GM19099 (cell line): ENCODE data around the gene DNASE1L3.

Experiments used
- POLR2A ChIP-seq: IDR thresholded peaks from 3 replicates; pipeline ENCODE4 v1.6.1; 2011; ENCODE audit warnings: low read depth; ENCODE audit not compliant: insufficient read length; ENCODE audit errors: extremely low read depth

Gene DNASE1L3

DNA sequence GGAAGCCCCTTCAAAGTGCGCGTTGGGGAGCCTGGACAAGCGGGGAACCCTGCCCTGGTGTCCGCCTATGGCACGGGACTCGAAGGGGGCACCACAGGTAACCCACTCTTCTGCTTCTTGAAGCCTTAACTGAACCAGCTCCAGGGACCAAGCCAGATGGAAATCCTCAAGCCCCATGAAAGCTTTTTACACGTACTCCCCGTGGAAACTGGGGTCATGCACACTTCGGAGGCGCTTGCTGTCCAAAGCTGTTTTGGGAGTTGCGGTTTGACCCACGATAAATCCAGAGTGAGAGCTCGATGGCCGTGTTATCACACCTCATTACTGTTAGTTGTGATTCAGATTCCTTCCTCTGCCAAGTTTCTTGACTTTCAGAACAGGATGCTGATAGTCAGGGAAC lies 47.5 kb downstream of the DNASE1L3 start:
- TF ChIP-seq POLR2A = no peak

- TF ChIP-seq POLR2A = no peak
These were observed 49.1 kb downstream of the DNASE1L3 start for GRCh38 chr3:58161435-58162398.

DNA sequence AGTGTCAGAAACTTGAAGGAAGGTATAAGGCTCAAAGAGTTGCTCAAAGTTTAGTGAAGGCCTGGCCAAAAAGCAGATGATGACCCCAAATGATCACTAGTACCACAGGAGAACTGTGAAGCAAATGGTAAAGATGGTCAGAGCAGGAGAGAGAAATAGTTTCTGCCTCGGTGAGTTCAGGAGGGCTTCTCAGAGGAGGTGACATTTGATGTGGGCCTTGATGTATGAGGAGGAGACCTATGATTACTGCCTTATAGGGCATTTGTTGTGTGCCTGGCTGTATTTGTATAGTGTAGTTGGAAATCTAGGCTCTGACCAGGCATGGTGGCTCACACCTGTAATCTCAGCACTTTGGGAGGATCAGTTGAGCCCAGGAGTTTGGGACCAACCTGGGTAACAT lies 50.4 kb downstream of the DNASE1L3 start:
- TF ChIP-seq POLR2A = no peak

DNA sequence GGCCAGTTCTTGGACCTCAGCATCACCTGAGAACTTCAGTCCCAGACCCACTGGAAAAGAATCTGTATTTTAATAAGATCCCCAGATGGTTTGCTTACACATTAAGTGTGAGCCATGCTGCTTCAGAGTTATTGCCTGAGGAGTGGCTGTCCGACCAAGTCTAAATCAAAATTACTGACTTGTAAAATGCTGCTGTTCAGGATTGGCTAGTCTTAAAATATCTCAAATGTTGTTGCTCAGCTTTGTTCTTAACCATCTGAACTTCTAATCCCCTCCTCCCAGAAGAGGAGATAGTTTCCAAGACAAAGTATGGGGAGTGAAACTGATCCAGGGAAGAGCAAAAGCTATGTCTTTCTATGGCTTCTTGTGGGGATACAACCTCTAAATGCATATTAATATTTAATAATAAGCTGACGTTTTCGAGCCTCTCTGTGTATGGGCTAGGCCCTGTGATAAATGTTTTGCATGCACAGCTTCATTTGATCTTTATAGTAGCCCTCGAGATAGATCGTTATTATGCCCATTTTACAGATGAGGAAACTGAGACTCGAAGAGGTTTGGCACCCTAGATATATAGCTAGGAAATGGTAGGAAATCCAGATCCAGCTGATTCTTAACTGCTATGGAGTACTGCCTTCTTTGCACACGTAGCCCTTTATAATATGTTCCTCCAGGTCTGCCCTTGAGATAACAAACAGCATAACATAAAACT lies 52.2 kb downstream of the DNASE1L3 start:
- TF ChIP-seq POLR2A = no peak

DNA sequence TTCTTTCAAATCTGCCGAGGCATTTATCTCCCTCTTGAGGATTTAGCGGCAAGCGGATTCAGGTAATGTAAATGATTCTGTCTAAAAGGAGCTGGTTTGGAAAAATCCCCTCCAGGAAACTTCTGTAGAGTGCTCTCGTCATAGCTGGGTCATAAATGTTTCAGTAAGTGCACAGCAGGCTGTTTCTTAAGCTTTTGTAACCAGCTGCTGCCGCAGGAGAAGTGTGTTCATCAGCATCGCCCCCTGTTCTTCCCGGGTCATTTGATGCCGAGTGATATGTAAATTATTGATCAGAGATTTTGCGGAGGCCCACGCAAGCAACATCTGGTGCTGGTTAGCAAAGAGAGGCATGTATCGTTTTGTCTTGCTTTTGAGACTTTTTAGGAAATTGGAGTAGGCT lies 53.1 kb downstream of the DNASE1L3 start:
- no peak for TF ChIP-seq POLR2A

GRCh38 chr3:58155838-58156237 lies 54.9 kb downstream of the DNASE1L3 start:
- TF ChIP-seq POLR2A = no peak

DNA sequence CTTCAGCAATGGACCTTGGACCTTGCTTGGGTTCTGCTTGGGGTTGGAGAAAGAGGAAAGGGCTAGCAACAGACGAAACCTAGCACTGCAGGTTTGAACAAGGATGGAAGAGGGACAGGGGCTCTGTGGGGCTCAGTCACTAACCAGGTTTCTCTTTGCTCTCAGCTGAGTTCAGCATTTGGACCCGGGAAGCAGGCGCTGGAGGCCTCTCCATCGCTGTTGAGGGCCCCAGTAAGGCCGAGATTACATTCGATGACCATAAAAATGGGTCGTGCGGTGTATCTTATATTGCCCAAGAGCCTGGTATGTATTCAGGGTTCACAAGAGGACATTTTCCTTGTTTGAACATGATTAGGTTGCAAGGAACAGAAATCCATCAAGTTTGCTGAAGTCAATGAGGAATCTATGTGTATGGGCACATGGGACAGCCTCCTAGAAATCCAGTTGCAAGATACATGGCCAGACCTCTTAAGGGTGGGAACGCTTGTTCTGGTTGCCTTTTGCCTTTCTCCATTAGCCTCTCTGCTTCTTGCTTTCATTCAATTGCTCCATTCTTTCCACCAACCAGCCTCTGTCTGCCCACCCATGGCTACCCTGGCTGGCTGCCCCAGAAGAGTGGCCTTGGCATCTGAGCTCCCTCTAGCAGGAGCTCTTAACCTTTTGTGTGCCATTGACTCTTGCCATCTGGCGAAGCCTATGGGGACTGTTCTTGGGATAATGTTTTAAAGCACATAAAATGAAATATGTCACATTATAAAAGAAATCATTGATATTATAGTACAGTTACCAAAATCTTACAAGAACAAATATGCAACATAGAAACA lies 55.9 kb downstream of the DNASE1L3 start:
- no peak for TF ChIP-seq POLR2A

DNA sequence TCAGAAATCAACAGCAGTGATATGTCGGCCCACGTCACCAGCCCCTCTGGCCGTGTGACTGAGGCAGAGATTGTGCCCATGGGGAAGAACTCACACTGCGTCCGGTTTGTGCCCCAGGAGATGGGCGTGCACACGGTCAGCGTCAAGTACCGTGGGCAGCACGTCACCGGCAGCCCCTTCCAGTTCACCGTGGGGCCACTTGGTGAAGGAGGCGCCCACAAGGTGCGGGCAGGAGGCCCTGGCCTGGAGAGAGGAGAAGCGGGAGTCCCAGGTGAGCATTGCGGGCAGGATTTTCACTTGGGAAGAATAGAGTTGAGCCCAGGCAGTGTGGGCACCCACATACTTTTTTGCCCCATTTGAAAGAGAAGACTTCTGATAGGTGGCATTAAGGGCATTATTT lies 57.4 kb downstream of the DNASE1L3 start:
- no peak for TF ChIP-seq POLR2A

GRCh38 chr3:58152225-58153015 lies 58.4 kb downstream of the DNASE1L3 start:
- no peak for TF ChIP-seq POLR2A

GRCh38 chr3:58151637-58152036 lies 59.1 kb downstream of the DNASE1L3 start:
- TF ChIP-seq POLR2A = no peak

DNA sequence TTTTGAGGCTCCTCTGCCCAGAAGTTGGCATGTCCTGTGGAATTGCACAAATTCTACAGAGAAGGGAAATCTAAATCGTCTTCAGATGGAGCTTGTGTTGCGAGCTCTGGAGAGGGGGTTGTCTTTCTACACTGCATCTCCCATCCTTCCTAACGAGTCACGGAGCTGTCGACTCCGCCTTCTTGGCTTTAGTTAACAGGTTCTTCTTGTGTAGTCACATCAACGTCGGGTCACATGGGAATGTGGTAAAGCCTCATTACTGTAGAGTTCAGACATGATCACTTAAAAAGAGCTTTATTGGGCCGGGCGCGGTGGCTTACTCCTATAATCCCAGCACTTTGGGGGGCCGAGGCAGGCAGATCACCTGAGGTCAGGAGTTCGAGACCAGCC lies 60.0 kb downstream of the DNASE1L3 start:
- TF ChIP-seq POLR2A = no peak

DNA sequence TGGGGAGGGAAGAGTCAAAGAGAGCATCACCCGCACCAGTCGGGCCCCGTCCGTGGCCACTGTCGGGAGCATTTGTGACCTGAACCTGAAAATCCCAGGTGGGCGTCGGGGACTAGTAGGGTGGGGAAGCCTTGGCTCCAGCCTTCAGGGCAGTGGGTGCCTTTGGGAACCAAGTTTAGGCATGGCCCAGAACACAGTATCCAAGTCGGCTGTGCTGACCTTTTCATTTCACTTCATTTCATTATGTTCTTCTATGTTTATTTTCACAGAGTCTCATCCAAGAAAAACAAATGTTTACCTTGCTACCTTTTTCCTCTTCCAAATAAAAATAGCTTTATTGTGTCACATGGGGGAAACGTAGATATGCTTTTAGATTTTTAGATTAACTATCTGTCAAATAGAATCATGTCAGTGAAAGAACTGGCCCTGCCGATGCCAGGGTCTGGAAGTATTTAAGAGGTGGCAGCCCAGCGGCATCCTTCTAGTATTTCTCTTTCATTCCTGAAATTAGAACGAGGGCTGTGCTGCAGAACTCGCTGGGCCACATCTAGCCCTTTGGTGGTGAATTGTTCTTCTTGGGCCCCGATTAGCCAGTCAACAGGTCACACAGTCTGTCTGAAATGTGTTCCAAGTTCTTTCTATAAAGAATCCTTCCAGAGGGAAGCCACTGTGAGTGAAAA lies 60.5 kb downstream of the DNASE1L3 start:
- TF ChIP-seq POLR2A = no peak

DNA sequence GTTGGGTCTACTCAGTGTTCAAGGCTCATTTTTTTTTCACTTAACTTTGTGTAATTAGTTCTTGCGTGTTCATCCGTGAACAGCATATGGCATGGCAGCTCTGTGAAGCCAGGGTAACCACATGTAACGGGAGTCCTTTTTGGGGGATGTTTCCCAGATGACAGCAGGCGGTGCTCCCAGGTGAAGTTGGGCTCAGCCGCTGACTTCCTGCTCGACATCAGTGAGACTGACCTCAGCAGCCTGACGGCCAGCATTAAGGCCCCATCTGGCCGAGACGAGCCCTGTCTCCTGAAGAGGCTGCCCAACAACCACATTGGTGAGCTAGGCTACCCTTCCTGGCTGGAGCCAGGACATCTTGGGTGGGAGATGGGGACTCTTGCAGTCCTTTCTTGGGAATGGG lies 62.7 kb downstream of the DNASE1L3 start:
- no peak for TF ChIP-seq POLR2A
